ENCODE data around the gene MBD3. TPM values are rescaled to one million over a fixed set of nuclear protein-coding genes. Genes with fewer than 3 reads are reported as not detected.

Gene MBD3
- total and polyA plus RNA-seq, 10 donors = 57.4 to 177 (median 75.6) TPM

- Histone ChIP-seq H3K27me3 (replicated peaks in 1 of 7) (no peaks in the 10 kb centered on the region), H3K9me3 (no peaks in the 10 kb centered on the region), H3K36me3 (peaks cover 0 to 73% (median 62%) of the 10 kb centered on the region in 6 donors), H3K27ac (no peak overlapping the region), H3K4me3 (no peak overlapping the region), H3K4me1 (peaks cover 0 to 15% (median 8%) of the 10 kb centered on the region in 6 donors)
- TF ChIP-seq POLR2AphosphoS5 (IDR thresholded peaks at IDR 0.05) (peak in 2 of 3 donors; percentile 27 to 36), CTCF (IDR thresholded peaks at IDR 0.05 in 8 of 11, conservative IDR thresholded peaks at IDR 0.05 in 3 of 11) (no peak)
- intact Hi-C loops (cut with DNase I; ENCODE audit: low total_unique reads) = no loop called here
- 89 to 95% (median 91%) methylated on average over 40 to 49 of the region's 49 CpGs for WGBS, 5 donors
- DNase-seq = no peak
Observed at GRCh38 chr19:1577929-1578618, 14.6 kb downstream of the MBD3 start.

GRCh38 chr19:1577090-1577928 is 15.4 kb downstream of the MBD3 start:
- WGBS, 5 donors = 89 to 97% (median 90%) methylated on average over 28 to 41 of the region's 41 CpGs
- Histone ChIP-seq H3K27ac (no peak overlapping the region), H3K4me1 (peaks cover 0 to 15% (median 8%) of the 10 kb centered on the region in 6 donors), H3K27me3 (replicated peaks in 1 of 7) (no peaks in the 10 kb centered on the region), H3K4me3 (no peak overlapping the region), H3K36me3 (peaks cover 0 to 65% (median 54%) of the 10 kb centered on the region in 6 donors), H3K9me3 (no peaks in the 10 kb centered on the region)
- no peak for DNase-seq
- intact Hi-C loops (cut with DNase I; ENCODE audit: low total_unique reads) = no loop called here
- peak in 1 of 3 donors; percentile 42 for TF ChIP-seq POLR2AphosphoS5 (IDR thresholded peaks at IDR 0.05)
- no peak for TF ChIP-seq POLR2A (IDR thresholded peaks at IDR 0.05)

GRCh38 chr19:1576242-1577089 is 16.2 kb downstream of the MBD3 start:
- TF ChIP-seq POLR2AphosphoS5 (IDR thresholded peaks at IDR 0.05) (peak in 1 of 3 donors; percentile 41), CTCF (IDR thresholded peaks at IDR 0.05 in 8 of 11, conservative IDR thresholded peaks at IDR 0.05 in 3 of 11) (no peak)
- H3K27me3 ChIP-seq (replicated peaks in 1 of 7) = no peaks in the 10 kb centered on the region
- peaks cover 0 to 15% (median 8%) of the 10 kb centered on the region in 6 donors for H3K4me1 ChIP-seq
- no peak overlapping the region for H3K27ac ChIP-seq
- H3K9me3 ChIP-seq = no peaks in the 10 kb centered on the region
- 89 to 92% (median 91%) methylated on average over 22 to 30 of the region's 30 CpGs for WGBS, 5 donors
- intact Hi-C loops (cut with DNase I; ENCODE audit: low total_unique reads) = no loop called here
- peaks cover 0 to 57% (median 46%) of the 10 kb centered on the region in 6 donors for H3K36me3 ChIP-seq
- no peak for DNase-seq
- H3K4me3 ChIP-seq = no peak overlapping the region

Measured in spleen (tissue), 11 donors.